ENCODE measurements around the gene ZKSCAN1.

The ZKSCAN1 gene

DNA sequence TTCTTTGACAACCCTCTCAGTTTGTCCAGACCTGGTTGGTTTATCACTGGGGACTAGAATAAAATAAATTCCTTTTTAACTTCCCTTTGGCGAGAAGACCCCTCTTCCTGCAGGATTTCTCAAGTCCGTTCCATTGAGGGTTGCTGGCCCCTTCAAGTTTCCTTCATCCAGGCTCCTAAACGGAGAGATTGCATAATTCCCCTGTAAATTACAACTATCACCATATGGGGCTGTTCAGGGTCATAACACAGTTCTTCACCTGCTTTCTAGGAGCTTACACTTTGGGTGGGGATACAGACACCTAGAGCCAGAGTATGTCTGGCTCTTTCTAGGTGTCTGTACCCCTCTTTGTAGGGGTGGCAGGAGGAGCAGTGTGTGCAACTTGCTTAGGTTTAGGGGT, 70.1 kb downstream of the ZKSCAN1 start:
- TF ChIP-seq, protein P1, sequence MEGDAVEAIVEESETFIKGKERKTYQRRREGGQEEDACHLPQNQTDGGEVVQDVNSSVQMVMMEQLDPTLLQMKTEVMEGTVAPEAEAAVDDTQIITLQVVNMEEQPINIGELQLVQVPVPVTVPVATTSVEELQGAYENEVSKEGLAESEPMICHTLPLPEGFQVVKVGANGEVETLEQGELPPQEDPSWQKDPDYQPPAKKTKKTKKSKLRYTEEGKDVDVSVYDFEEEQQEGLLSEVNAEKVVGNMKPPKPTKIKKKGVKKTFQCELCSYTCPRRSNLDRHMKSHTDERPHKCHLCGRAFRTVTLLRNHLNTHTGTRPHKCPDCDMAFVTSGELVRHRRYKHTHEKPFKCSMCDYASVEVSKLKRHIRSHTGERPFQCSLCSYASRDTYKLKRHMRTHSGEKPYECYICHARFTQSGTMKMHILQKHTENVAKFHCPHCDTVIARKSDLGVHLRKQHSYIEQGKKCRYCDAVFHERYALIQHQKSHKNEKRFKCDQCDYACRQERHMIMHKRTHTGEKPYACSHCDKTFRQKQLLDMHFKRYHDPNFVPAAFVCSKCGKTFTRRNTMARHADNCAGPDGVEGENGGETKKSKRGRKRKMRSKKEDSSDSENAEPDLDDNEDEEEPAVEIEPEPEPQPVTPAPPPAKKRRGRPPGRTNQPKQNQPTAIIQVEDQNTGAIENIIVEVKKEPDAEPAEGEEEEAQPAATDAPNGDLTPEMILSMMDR (conservative IDR thresholded peaks at IDR 0.05; ENCODE audit: control insufficient read depth, insufficient read depth, low read depth, low read length): no peak
- H3K4me3 ChIP-seq (ENCODE audit: control insufficient read depth, low read depth, low read length): no peak overlapping the region
- DNase-seq (ENCODE audit: low read depth): no peak

DNA sequence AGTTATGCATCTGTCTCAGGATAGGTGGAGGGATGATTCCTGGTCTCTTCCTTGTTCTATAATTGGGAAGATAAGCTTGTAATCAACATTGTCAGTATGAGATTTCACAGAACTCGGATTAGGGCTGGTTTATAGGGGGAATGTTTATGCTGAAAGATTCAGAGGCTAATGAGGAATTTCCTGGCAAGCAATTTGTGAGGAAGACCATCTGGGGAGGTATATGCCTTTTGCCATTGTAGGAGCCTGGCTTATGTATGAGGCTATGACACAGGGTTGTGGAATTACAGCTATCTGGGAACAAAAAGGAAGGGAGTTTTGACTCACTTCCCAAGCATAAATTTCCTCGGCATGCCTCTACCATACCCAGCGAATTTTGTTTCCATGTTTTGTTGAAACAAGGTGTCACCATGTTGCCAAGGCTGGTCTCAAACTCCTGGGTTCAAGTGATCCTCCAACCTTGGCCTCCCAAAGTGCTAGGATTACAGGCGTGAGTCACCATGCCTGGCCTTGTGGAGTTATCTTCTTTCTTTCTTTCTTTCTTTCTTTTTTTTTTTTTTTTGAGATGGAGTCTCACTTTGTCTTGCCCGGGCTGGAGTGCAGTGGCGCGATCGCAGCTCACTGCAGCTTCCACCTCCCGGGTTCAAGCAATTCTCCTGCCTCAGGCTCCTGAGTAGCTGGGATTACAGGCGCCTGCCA, 71.8 kb downstream of the ZKSCAN1 start:
- TF ChIP-seq, protein P1 (conservative IDR thresholded peaks at IDR 0.05; ENCODE audit: control insufficient read depth, insufficient read depth, low read depth, low read length): no peak
- peak; percentile 97 for DNase-seq (ENCODE audit: low read depth)
- no peak overlapping the region for H3K4me3 ChIP-seq (ENCODE audit: control insufficient read depth, low read depth, low read length)

GRCh38 chr7:100088095-100088620, 72.8 kb downstream of the ZKSCAN1 start:
- TF ChIP-seq, protein P1 (conservative IDR thresholded peaks at IDR 0.05; ENCODE audit: control insufficient read depth, insufficient read depth, low read depth, low read length): no peak
- no peak for DNase-seq (ENCODE audit: low read depth)
- peak overlapping the region; percentile 87 for H3K4me3 ChIP-seq (ENCODE audit: control insufficient read depth, low read depth, low read length)

GRCh38 chr7:100088621-100089457, 73.4 kb downstream of the ZKSCAN1 start, which contains the start of gene COPS6:
Gene COPS6, plus strand, starts transcription at chr7:100088969. Its CDS starts 22 bp downstream, at chr7:100088991.
- peak within 1 kb of the TSS; percentile 87 for H3K4me3 ChIP-seq (ENCODE audit: control insufficient read depth, low read depth, low read length)
- DNase-seq (ENCODE audit: low read depth): peak; percentile 65
- TF ChIP-seq, protein P1 (conservative IDR thresholded peaks at IDR 0.05; ENCODE audit: control insufficient read depth, insufficient read depth, low read depth, low read length): no peak

- peak overlapping the region; percentile 87 for H3K4me3 ChIP-seq (ENCODE audit: control insufficient read depth, low read depth, low read length)
These were observed 74.2 kb downstream of the ZKSCAN1 start for GRCh38 chr7:100089458-100090196.

More at GRCh38 chr7:100089458-100090196, 74.2 kb downstream of the ZKSCAN1 start:
- TF ChIP-seq, protein P1 (conservative IDR thresholded peaks at IDR 0.05; ENCODE audit: control insufficient read depth, insufficient read depth, low read depth, low read length): no peak
- peak; percentile 58 for DNase-seq (ENCODE audit: low read depth)
